GM23338 (cell line): ENCODE results near the gene ERN1. TPM values are rescaled to one million over a fixed set of nuclear protein-coding genes. Genes with fewer than 3 reads are reported as not detected.

Source experiments
- ATAC-seq: fragments of 200-7000 bp; cut with Tn5 transposase; 3 replicates; pipeline ENCODE4 v1.9.1; 2020
- DNase-seq: peaks from one replicate; pipeline ENCODE4 v3.0.0-alpha.2; 2015; ENCODE audit warnings: low spot score
- H2AFZ ChIP-seq: fragments of 200-600 bp; sonication (generic); 2 replicates; pipeline ENCODE4 v1.8.0; 2016; ENCODE audit warnings: antibody characterized with exemption, mild to moderate bottlenecking, moderate library complexity
- H3F3A ChIP-seq: fragments of 200-600 bp; sonication (generic); replicated peaks from 2 replicates; pipeline ENCODE4 v1.8.0; 2017; ENCODE audit warnings: antibody characterized with exemption, mixed run types, low read depth
- H3K27ac ChIP-seq: fragments of 200-600 bp; sonication (generic); 2 replicates; pipeline ENCODE4 v1.6.1; 2016; ENCODE audit warnings: low read depth
- H3K27me3 ChIP-seq: fragments of 200-600 bp; sonication (generic); 2 replicates; pipeline ENCODE4 v1.8.0; 2016; ENCODE audit warnings: mild to moderate bottlenecking, mixed run types, moderate library complexity; ENCODE audit not compliant: insufficient read depth
- H3K36me3 ChIP-seq: fragments of 200-600 bp; sonication (generic); 2 replicates; pipeline ENCODE4 v1.8.0; 2016; ENCODE audit warnings: mild to moderate bottlenecking; ENCODE audit not compliant: insufficient read depth
- H3K4me1 ChIP-seq: fragments of 200-600 bp; sonication (generic); 2 replicates; pipeline ENCODE4 v1.8.0; 2016; ENCODE audit warnings: mild to moderate bottlenecking, moderate library complexity; ENCODE audit not compliant: insufficient read depth
- H3K4me2 ChIP-seq: fragments of 200-600 bp; sonication (generic); 2 replicates; pipeline ENCODE4 v1.7.1; 2017; ENCODE audit warnings: mixed run types
- H3K4me3 ChIP-seq: fragments of 200-600 bp; sonication (generic); 2 replicates; pipeline ENCODE4 v1.6.1; 2016; ENCODE audit warnings: mixed run types
- H3K79me2 ChIP-seq: fragments of 200-600 bp; sonication (generic); replicated peaks from 2 replicates; pipeline ENCODE4 v1.8.0; 2017; ENCODE audit warnings: mild to moderate bottlenecking; ENCODE audit not compliant: insufficient read depth
- H3K9me2 ChIP-seq: fragments of 200-600 bp; sonication (generic); 2 replicates; pipeline ENCODE4 v1.8.0; 2017; ENCODE audit not compliant: insufficient read depth
- H4K20me1 ChIP-seq: fragments of 200-600 bp; sonication (generic); replicated peaks from 2 replicates; pipeline ENCODE4 v1.8.0; 2017; ENCODE audit warnings: mild to moderate bottlenecking; ENCODE audit not compliant: insufficient read depth
- H3K27ac Mint-ChIP-seq: 2 replicates; pipeline ENCODE4 v1.8.0; 2020; ENCODE audit warnings: inconsistent platforms, mild to moderate bottlenecking, moderate library complexity, mixed read lengths
- H3K27me3 Mint-ChIP-seq: 3 replicates; pipeline ENCODE4 v1.8.0; 2022; ENCODE audit warnings: low read depth, mild to moderate bottlenecking, moderate library complexity, mixed read lengths, inconsistent platforms; ENCODE audit not compliant: insufficient read depth, poor library complexity
- H3K36me3 Mint-ChIP-seq: 3 replicates; pipeline ENCODE4 v1.8.0; 2021; ENCODE audit warnings: low read depth, mild to moderate bottlenecking, inconsistent platforms, moderate library complexity, mixed read lengths
- H3K4me1 Mint-ChIP-seq: 3 replicates; pipeline ENCODE4 v1.8.0; 2020; ENCODE audit warnings: mild to moderate bottlenecking, inconsistent platforms, mixed read lengths
- H3K4me3 Mint-ChIP-seq: 3 replicates; pipeline ENCODE4 v1.8.0; 2021; ENCODE audit warnings: moderate library complexity, mild to moderate bottlenecking, inconsistent platforms, mixed read lengths
- H3K9me3 Mint-ChIP-seq: 3 replicates; pipeline ENCODE4 v1.8.0; 2020; ENCODE audit warnings: moderate library complexity, mild to moderate bottlenecking, inconsistent platforms, mixed read lengths
- CREB1 ChIP-seq: fragments of 250-450 bp; sonication (Bioruptor Pico); IDR thresholded peaks from 2 replicates; pipeline ENCODE4 v1.5.0; 2020; ENCODE audit warnings: low read depth, mild to moderate bottlenecking, moderate library complexity
- EZH2phosphoT487 ChIP-seq: fragments of 200-600 bp; sonication (generic); IDR thresholded peaks from one replicate; pipeline ENCODE4 v1.8.1; 2018; ENCODE audit warnings: antibody characterized with exemption; ENCODE audit not compliant: unreplicated experiment
- JUNB ChIP-seq: IDR thresholded peaks from one replicate; pipeline ENCODE4 v1.6.1; 2016; ENCODE audit warnings: antibody characterized with exemption; ENCODE audit not compliant: unreplicated experiment
- NANOG ChIP-seq: IDR thresholded peaks from 2 replicates; pipeline ENCODE4 v1.6.1; 2016; ENCODE audit warnings: antibody characterized with exemption, borderline replicate concordance
- POLR2AphosphoS5 ChIP-seq: IDR thresholded peaks from 2 replicates; pipeline ENCODE4 v1.6.1; 2016; ENCODE audit warnings: antibody characterized with exemption, low read depth
- STAT1 ChIP-seq: IDR thresholded peaks from one replicate; pipeline ENCODE4 v1.6.1; 2016; ENCODE audit warnings: antibody characterized with exemption; ENCODE audit not compliant: unreplicated experiment
- ZNF114 ChIP-seq: fragments of 250-450 bp; sonication (Bioruptor Pico); IDR thresholded peaks from 2 replicates; pipeline ENCODE4 v1.5.0; 2020; ENCODE audit warnings: mild to moderate bottlenecking, moderate library complexity
- ZNF331 ChIP-seq: fragments of 250-450 bp; sonication (Bioruptor Pico); IDR thresholded peaks from 2 replicates; pipeline ENCODE4 v1.5.0; 2020; ENCODE audit warnings: low read depth, mild to moderate bottlenecking, moderate library complexity
- polyA plus RNA-seq: library from polyadenylated mRNA; unstranded; fragments of >200 nt; fragmentation: Nextera tagmentation; extraction: Ambion mirVana; gene quantifications from 2 replicates; pipeline ENCODE4 v1.2.1, GENCODE V29; 2016
- total RNA-seq: library from RNA; depleted of rRNA; stranded (reverse); fragments of >200 nt; shearing (Covaris generic); gene quantifications from 2 replicates; pipeline ENCODE4 v1.2.3, GENCODE V29; 2014
- TF ChIP-seq, protein P1 (sequence below): fragments of 250-450 bp; sonication (Bioruptor Pico); IDR thresholded peaks from 2 replicates; pipeline ENCODE4 v1.5.0; 2020; ENCODE audit warnings: mild to moderate bottlenecking, moderate library complexity
- TF ChIP-seq, protein P2 (sequence below), 2 experiments: fragments of 200-600 bp in 1 of 2; sonication (generic) in 1 of 2; conservative IDR thresholded peaks; 2 replicates each; pipeline versions ENCODE4 v1.5.1 to v1.6.1; 2016 to 2017; ENCODE audit warnings: antibody characterized with exemption in 2 of 2, low read depth in 2 of 2, mild to moderate bottlenecking in 2 of 2, moderate library complexity in 1 of 2
- TF ChIP-seq, protein P3 (sequence below): IDR thresholded peaks from 2 replicates; pipeline ENCODE4 v1.6.1; 2016; ENCODE audit warnings: antibody characterized with exemption
- TF ChIP-seq, protein P4 (sequence below): IDR thresholded peaks from one replicate; pipeline ENCODE4 v1.6.1; 2018; ENCODE audit warnings: antibody characterized with exemption; ENCODE audit not compliant: unreplicated experiment

The ERN1 gene
- total and polyA plus RNA-seq, 2 experiments from 2014 or later: 5.9 to 7.5 TPM

DNA sequence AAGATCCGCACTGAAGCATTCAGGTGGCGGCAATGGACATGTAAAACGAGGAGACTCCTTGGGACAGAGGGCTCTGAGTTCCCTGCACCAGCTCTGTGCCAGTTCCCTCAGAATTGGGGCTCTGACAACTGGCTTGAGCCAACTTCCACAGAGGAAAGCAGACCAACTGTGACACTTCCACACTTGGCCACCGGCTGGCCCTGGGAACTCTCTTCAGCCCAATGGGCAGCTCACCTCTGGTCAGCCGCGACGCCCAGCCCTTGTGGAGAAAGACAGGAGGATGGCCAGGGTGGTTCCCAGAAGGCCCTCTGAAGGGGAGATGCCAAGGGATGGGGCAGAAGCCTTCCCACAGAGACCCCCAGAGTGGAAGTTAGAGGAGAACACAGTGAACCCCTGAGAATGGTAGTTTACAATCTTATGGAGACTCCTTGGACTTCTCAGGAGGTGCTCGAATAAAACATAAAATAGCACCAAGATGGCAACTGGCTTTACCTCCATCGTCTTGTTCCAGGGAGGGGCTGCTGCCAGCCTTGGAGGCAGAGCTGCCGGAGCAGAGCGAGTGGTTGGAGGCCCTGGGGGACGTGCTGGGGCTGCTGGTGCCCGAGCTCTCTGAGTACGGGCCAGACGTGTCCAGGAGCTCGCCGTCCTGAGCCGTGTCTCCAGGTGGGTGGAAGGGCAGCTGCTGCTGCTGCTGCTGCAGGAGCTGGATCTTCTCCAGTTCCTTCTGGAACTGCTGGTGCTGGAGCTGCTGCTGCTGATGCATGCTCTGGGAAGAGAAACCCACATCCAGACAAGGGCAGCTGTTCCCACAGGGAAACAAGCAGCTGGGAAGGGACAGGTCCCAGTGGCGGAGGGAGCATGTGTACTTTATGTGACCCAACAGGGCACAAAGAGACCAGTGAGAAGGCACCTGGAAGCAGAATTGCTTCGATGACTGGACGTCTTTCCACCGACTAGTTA lies 74.5 kb downstream of the ERN1 start:
- Histone ChIP-seq H2AFZ (no peak overlapping the region), H3F3A (no peaks in the 10 kb centered on the region), H3K9me2 (0 out of 2 replicates have a peak, but pooled peaks cover 5% of the 10 kb centered on the region), H3K4me3 (no peak overlapping the region), H3K4me1 (peaks cover 13% of the 10 kb centered on the region), H3K27me3 (no peaks in the 10 kb centered on the region), H4K20me1 (no peaks in the 10 kb centered on the region), H3K79me2 (no peaks in the 10 kb centered on the region), H3K36me3 (no peaks in the 10 kb centered on the region), H3K4me2 (peak overlapping the region; percentile 36; the same call in 1 of the 2 replicates), H3K27ac (no peak overlapping the region)
- Mint-ChIP-seq H3K27me3 (peaks cover 8% of the 10 kb centered on the region), H3K4me3 (no peak overlapping the region), H3K36me3 (peaks cover 5% of the 10 kb centered on the region; the same call in 2 of the 3 replicates), H3K4me1 (peaks cover 18% of the 10 kb centered on the region), H3K27ac (peak overlapping the region; percentile 78; the same call in 1 of the 2 replicates), H3K9me3 (no peaks in the 10 kb centered on the region; the same call in 2 of the 3 replicates)
- TF ChIP-seq, protein P1, sequence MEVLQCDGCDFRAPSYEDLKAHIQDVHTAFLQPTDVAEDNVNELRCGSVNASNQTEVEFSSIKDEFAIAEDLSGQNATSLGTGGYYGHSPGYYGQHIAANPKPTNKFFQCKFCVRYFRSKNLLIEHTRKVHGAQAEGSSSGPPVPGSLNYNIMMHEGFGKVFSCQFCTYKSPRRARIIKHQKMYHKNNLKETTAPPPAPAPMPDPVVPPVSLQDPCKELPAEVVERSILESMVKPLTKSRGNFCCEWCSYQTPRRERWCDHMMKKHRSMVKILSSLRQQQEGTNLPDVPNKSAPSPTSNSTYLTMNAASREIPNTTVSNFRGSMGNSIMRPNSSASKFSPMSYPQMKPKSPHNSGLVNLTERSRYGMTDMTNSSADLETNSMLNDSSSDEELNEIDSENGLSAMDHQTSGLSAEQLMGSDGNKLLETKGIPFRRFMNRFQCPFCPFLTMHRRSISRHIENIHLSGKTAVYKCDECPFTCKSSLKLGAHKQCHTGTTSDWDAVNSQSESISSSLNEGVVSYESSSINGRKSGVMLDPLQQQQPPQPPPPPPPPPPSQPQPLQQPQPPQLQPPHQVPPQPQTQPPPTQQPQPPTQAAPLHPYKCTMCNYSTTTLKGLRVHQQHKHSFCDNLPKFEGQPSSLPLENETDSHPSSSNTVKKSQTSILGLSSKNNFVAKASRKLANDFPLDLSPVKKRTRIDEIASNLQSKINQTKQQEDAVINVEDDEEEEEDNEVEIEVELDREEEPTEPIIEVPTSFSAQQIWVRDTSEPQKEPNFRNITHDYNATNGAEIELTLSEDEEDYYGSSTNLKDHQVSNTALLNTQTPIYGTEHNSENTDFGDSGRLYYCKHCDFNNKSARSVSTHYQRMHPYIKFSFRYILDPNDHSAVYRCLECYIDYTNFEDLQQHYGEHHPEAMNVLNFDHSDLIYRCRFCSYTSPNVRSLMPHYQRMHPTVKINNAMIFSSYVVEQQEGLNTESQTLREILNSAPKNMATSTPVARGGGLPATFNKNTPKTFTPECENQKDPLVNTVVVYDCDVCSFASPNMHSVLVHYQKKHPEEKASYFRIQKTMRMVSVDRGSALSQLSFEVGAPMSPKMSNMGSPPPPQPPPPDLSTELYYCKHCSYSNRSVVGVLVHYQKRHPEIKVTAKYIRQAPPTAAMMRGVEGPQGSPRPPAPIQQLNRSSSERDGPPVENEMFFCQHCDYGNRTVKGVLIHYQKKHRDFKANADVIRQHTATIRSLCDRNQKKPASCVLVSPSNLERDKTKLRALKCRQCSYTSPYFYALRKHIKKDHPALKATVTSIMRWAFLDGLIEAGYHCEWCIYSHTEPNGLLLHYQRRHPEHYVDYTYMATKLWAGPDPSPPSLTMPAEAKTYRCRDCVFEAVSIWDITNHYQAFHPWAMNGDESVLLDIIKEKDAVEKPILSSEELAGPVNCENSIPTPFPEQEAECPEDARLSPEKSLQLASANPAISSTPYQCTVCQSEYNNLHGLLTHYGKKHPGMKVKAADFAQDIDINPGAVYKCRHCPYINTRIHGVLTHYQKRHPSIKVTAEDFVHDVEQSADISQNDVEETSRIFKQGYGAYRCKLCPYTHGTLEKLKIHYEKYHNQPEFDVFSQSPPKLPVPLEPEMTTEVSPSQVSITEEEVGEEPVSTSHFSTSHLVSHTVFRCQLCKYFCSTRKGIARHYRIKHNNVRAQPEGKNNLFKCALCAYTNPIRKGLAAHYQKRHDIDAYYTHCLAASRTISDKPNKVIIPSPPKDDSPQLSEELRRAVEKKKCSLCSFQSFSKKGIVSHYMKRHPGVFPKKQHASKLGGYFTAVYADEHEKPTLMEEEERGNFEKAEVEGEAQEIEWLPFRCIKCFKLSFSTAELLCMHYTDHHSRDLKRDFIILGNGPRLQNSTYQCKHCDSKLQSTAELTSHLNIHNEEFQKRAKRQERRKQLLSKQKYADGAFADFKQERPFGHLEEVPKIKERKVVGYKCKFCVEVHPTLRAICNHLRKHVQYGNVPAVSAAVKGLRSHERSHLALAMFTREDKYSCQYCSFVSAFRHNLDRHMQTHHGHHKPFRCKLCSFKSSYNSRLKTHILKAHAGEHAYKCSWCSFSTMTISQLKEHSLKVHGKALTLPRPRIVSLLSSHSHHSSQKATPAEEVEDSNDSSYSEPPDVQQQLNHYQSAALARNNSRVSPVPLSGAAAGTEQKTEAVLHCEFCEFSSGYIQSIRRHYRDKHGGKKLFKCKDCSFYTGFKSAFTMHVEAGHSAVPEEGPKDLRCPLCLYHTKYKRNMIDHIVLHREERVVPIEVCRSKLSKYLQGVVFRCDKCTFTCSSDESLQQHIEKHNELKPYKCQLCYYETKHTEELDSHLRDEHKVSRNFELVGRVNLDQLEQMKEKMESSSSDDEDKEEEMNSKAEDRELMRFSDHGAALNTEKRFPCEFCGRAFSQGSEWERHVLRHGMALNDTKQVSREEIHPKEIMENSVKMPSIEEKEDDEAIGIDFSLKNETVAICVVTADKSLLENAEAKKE (CRISPR knock-in tag): no peak
- TF ChIP-seq POLR2AphosphoS5: no peak
- no peak for TF ChIP-seq EZH2phosphoT487
- TF ChIP-seq JUNB: no peak
- no peak for TF ChIP-seq ZNF331 (CRISPR knock-in tag)
- no peak for TF ChIP-seq STAT1
- TF ChIP-seq ZNF114 (CRISPR knock-in tag): no peak
- TF ChIP-seq, protein P2, sequence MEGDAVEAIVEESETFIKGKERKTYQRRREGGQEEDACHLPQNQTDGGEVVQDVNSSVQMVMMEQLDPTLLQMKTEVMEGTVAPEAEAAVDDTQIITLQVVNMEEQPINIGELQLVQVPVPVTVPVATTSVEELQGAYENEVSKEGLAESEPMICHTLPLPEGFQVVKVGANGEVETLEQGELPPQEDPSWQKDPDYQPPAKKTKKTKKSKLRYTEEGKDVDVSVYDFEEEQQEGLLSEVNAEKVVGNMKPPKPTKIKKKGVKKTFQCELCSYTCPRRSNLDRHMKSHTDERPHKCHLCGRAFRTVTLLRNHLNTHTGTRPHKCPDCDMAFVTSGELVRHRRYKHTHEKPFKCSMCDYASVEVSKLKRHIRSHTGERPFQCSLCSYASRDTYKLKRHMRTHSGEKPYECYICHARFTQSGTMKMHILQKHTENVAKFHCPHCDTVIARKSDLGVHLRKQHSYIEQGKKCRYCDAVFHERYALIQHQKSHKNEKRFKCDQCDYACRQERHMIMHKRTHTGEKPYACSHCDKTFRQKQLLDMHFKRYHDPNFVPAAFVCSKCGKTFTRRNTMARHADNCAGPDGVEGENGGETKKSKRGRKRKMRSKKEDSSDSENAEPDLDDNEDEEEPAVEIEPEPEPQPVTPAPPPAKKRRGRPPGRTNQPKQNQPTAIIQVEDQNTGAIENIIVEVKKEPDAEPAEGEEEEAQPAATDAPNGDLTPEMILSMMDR (conservative IDR thresholded peaks at IDR 0.05; ENCODE audit: low read depth in 2 of 2): no peak
- TF ChIP-seq CREB1 (CRISPR knock-in tag): no peak
- no peak for TF ChIP-seq NANOG
- TF ChIP-seq, protein P3, sequence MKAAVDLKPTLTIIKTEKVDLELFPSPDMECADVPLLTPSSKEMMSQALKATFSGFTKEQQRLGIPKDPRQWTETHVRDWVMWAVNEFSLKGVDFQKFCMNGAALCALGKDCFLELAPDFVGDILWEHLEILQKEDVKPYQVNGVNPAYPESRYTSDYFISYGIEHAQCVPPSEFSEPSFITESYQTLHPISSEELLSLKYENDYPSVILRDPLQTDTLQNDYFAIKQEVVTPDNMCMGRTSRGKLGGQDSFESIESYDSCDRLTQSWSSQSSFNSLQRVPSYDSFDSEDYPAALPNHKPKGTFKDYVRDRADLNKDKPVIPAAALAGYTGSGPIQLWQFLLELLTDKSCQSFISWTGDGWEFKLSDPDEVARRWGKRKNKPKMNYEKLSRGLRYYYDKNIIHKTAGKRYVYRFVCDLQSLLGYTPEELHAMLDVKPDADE: no peak
- TF ChIP-seq, protein P4, sequence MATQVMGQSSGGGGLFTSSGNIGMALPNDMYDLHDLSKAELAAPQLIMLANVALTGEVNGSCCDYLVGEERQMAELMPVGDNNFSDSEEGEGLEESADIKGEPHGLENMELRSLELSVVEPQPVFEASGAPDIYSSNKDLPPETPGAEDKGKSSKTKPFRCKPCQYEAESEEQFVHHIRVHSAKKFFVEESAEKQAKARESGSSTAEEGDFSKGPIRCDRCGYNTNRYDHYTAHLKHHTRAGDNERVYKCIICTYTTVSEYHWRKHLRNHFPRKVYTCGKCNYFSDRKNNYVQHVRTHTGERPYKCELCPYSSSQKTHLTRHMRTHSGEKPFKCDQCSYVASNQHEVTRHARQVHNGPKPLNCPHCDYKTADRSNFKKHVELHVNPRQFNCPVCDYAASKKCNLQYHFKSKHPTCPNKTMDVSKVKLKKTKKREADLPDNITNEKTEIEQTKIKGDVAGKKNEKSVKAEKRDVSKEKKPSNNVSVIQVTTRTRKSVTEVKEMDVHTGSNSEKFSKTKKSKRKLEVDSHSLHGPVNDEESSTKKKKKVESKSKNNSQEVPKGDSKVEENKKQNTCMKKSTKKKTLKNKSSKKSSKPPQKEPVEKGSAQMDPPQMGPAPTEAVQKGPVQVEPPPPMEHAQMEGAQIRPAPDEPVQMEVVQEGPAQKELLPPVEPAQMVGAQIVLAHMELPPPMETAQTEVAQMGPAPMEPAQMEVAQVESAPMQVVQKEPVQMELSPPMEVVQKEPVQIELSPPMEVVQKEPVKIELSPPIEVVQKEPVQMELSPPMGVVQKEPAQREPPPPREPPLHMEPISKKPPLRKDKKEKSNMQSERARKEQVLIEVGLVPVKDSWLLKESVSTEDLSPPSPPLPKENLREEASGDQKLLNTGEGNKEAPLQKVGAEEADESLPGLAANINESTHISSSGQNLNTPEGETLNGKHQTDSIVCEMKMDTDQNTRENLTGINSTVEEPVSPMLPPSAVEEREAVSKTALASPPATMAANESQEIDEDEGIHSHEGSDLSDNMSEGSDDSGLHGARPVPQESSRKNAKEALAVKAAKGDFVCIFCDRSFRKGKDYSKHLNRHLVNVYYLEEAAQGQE: no peak
- ATAC-seq (no peak), DNase-seq (no peak)
